IPS DF 4.7 (cell line): ENCODE data around the gene METTL24.
"Not testable (repeated sequence)": the region's sequence is repeated elsewhere in the genome, so short reads cannot be mapped to it uniquely, and the experiment has no call there.

Experiments
- DNase-seq: peaks from one replicate; pipeline ENCODE4 v3.0.0-alpha.2; 2013; ENCODE audit warnings: low spot score; ENCODE audit errors: extremely low read depth

Gene METTL24

GRCh38 chr6:110270165-110270564 lies 88.0 kb downstream of the METTL24 start:
- DNase-seq, result no peak

GRCh38 chr6:110269623-110270022 lies 88.5 kb downstream of the METTL24 start:
- no peak for DNase-seq

GRCh38 chr6:110266996-110267395 lies 91.2 kb downstream of the METTL24 start:
- no peak for DNase-seq

- DNase-seq, result no peak
Observed at GRCh38 chr6:110265273-110265672, 92.9 kb downstream of the METTL24 start.

- no peak for DNase-seq
Observed at GRCh38 chr6:110256366-110256765, 101.8 kb downstream of the METTL24 start.

GRCh38 chr6:110255211-110255750 lies 102.9 kb downstream of the METTL24 start:
- no peak for DNase-seq

GRCh38 chr6:110250838-110251237 lies 107.3 kb downstream of the METTL24 start:
- no peak for DNase-seq

GRCh38 chr6:110250058-110250457 lies 108.1 kb downstream of the METTL24 start:
- no peak for DNase-seq

GRCh38 chr6:110246900-110247546 lies 111.1 kb downstream of the METTL24 start:
- no peak for DNase-seq

GRCh38 chr6:110246378-110246777 lies 111.8 kb downstream of the METTL24 start:
- no peak for DNase-seq

- DNase-seq, result not testable (repeated sequence)
Observed at GRCh38 chr6:110244621-110245020, 113.5 kb downstream of the METTL24 start.

GRCh38 chr6:110239526-110240274 lies 118.4 kb downstream of the METTL24 start:
- DNase-seq, result no peak

GRCh38 chr6:110236007-110236406 lies 122.1 kb downstream of the METTL24 start:
- DNase-seq, result not testable (repeated sequence)

- no peak for DNase-seq
Observed at GRCh38 chr6:110233770-110234374, 124.3 kb downstream of the METTL24 start.

- DNase-seq, result no peak
Observed at GRCh38 chr6:110232450-110232849, 125.7 kb downstream of the METTL24 start.

- DNase-seq, result no peak
Observed at GRCh38 chr6:110226261-110226660, 131.9 kb downstream of the METTL24 start.

GRCh38 chr6:110221738-110222137 lies 136.4 kb downstream of the METTL24 start:
- no peak for DNase-seq

- no peak for DNase-seq
Observed at GRCh38 chr6:110217266-110217665, 140.9 kb downstream of the METTL24 start.

GRCh38 chr6:110216140-110216539 lies 142.0 kb downstream of the METTL24 start:
- no peak for DNase-seq

GRCh38 chr6:110214338-110214737 lies 143.8 kb downstream of the METTL24 start:
- no peak for DNase-seq

- DNase-seq, result no peak
Observed at GRCh38 chr6:110211753-110212152, 146.4 kb downstream of the METTL24 start.

- no peak for DNase-seq
Observed at GRCh38 chr6:110207652-110208051, 150.5 kb downstream of the METTL24 start.
